ENCODE data around the gene ESR2.

DNA sequence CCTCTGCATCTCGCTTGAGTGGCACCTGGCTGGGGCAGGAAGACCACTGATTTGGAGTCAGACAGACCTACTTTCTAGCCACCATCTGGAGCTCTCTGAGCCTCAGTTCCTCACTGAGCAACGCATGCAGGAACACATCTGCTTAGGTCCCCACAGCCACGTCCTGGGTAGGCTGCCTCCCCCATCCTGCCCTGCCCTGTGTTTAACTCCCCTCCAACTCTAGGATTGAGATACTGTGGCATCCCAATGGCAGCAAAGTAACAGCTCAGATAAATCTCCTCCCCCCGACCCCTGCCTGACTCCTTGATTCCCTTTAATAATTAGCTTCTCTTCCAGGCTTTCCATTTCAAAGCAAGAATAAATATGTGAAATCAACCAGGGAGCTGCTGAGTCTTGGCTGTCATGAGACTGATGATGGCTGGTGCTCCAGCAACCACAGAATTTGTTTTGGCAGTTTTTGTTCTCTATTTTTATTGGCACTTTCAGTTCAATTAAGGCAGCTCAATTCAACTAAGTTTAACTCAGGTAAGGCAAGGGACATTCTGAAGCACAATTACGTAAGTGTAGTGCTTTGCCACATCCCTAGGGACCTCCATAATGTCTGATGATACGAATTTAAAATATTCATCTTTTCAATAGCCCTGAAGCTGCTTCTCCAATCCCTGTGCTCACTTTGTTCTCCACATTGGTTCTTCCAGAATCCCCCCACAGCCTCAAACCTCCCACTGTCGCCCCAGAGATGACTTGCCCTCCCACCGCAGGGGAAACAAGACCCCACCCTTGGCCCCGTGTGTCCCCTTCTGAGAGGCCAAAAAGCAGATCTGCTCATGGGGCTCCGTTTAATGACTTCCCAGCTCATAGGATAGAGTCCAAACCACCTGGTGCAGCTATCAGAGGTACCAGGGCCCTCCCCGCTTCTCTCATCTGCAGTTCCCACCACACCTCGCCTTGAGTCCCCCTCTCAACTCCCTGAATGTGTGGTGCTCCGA is 58.2 kb downstream of the ESR2 start:
- TF ChIP-seq POLR2A (IDR thresholded peaks at IDR 0.05; ENCODE audit: low read depth, low read length) = no peak; the same call in 1 of the 2 replicates
- no peak for TF ChIP-seq TAF1 (IDR thresholded peaks at IDR 0.05; ENCODE audit: low read depth, low read length)
- 0 out of 2 replicates have a peak, but pooled peaks have one; percentile 30 for TF ChIP-seq POLR2AphosphoS5 (IDR thresholded peaks at IDR 0.05; ENCODE audit: low read depth, low read length)

All from GM12891 (cell line).